Progenitor cell of endocrine pancreas (in vitro differentiated cells): ENCODE results near the gene GABBR2. TPM values are rescaled to one million over a fixed set of nuclear protein-coding genes. Genes with fewer than 3 reads are reported as not detected.

Source experiments
- DNase-seq: peaks from one replicate; pipeline ENCODE4 v3.0.0; 2021; ENCODE audit warnings: low spot score; ENCODE audit not compliant: unreplicated experiment
- H3K27ac Mint-ChIP-seq: 2 replicates; pipeline ENCODE4 v1.8.0; 2021; ENCODE audit warnings: mild to moderate bottlenecking, moderate library complexity, mixed read lengths
- H3K27me3 Mint-ChIP-seq: 2 replicates; pipeline ENCODE4 v1.8.0; 2021; ENCODE audit warnings: mixed read lengths
- H3K36me3 Mint-ChIP-seq: 2 replicates; pipeline ENCODE4 v1.8.0; 2022; ENCODE audit warnings: mixed read lengths; ENCODE audit not compliant: insufficient read depth
- H3K4me1 Mint-ChIP-seq: 2 replicates; pipeline ENCODE4 v1.8.0; 2021; ENCODE audit warnings: low read depth, mixed read lengths
- H3K4me3 Mint-ChIP-seq: 2 replicates; pipeline ENCODE4 v1.8.0; 2021; ENCODE audit warnings: low read depth, mild to moderate bottlenecking, moderate library complexity, mixed read lengths
- H3K9me3 Mint-ChIP-seq: 2 replicates; pipeline ENCODE4 v1.8.0; 2021; ENCODE audit warnings: low read depth, mixed read lengths
- CTCF ChIP-seq: fragments of 200-600 bp; sonication (generic); IDR thresholded peaks from one replicate; pipeline ENCODE4 v1.5.0; 2021; ENCODE audit warnings: antibody characterized with exemption, mild to moderate bottlenecking; ENCODE audit not compliant: unreplicated experiment
- total RNA-seq: library from RNA; stranded (reverse); gene quantifications from 2 replicates; pipeline ENCODE4 v1.2.1, GENCODE V29; 2021

Gene GABBR2
- total RNA-seq, 1 donor from 2014 or later: 0.84 TPM

- H3K4me1 Mint-ChIP-seq: peaks cover 4% of the 10 kb centered on the region
- H3K4me3 Mint-ChIP-seq: no peak overlapping the region
- no peaks in the 10 kb centered on the region for H3K36me3 Mint-ChIP-seq
- no peaks in the 10 kb centered on the region for H3K9me3 Mint-ChIP-seq
- TF ChIP-seq CTCF: no peak
- no peaks in the 10 kb centered on the region for H3K27me3 Mint-ChIP-seq
- no peak for DNase-seq
- H3K27ac Mint-ChIP-seq: no peak overlapping the region
These were observed 144.0 kb downstream of the GABBR2 start for GRCh38 chr9:98564714-98565113.

- H3K36me3 Mint-ChIP-seq: no peaks in the 10 kb centered on the region
- no peak overlapping the region for H3K27ac Mint-ChIP-seq
- peaks cover 4% of the 10 kb centered on the region for H3K4me1 Mint-ChIP-seq
- no peak for TF ChIP-seq CTCF
- no peak overlapping the region for H3K4me3 Mint-ChIP-seq
- DNase-seq: no peak
- no peaks in the 10 kb centered on the region for H3K9me3 Mint-ChIP-seq
- no peaks in the 10 kb centered on the region for H3K27me3 Mint-ChIP-seq
These were observed 144.7 kb downstream of the GABBR2 start for GRCh38 chr9:98563988-98564387.

- Mint-ChIP-seq H3K27ac (no peak overlapping the region), H3K9me3 (no peaks in the 10 kb centered on the region), H3K36me3 (no peaks in the 10 kb centered on the region), H3K27me3 (no peaks in the 10 kb centered on the region), H3K4me1 (peaks cover 4% of the 10 kb centered on the region), H3K4me3 (no peak overlapping the region)
- no peak for TF ChIP-seq CTCF
- no peak for DNase-seq
These were observed 145.4 kb downstream of the GABBR2 start for GRCh38 chr9:98563212-98563907.

GRCh38 chr9:98559561-98559960 lies 149.2 kb downstream of the GABBR2 start:
- DNase-seq: no peak
- Mint-ChIP-seq H3K4me3 (no peak overlapping the region), H3K27ac (no peak overlapping the region), H3K27me3 (no peaks in the 10 kb centered on the region), H3K36me3 (no peaks in the 10 kb centered on the region), H3K4me1 (peaks cover 4% of the 10 kb centered on the region), H3K9me3 (no peaks in the 10 kb centered on the region)
- TF ChIP-seq CTCF: no peak

- H3K4me1 Mint-ChIP-seq: peaks cover 4% of the 10 kb centered on the region
- H3K27ac Mint-ChIP-seq: no peak overlapping the region
- no peaks in the 10 kb centered on the region for H3K36me3 Mint-ChIP-seq
- no peaks in the 10 kb centered on the region for H3K9me3 Mint-ChIP-seq
- H3K27me3 Mint-ChIP-seq: no peaks in the 10 kb centered on the region
- no peak for DNase-seq
- TF ChIP-seq CTCF: no peak
- no peak overlapping the region for H3K4me3 Mint-ChIP-seq
These were observed 150.2 kb downstream of the GABBR2 start for GRCh38 chr9:98558575-98558974.
